T1000 (cell line): ENCODE results near the gene ZNF3.
A peak's percentile ranks its signal among the peaks of the same experiment; 100 is the strongest.

Experiments
- DNase-seq: peaks from one replicate; lab custom pipeline; 2025; ENCODE audit warnings: mixed read lengths; lab: John Stamatoyannopoulos, UW

Gene ZNF3

GRCh38 chr7:100088621-100089457 is 7.3 kb upstream of the ZNF3 start, which contains the start of gene COPS6:
COPS6 (plus strand) TSS chr7:100088969; CDS start chr7:100088991, 22 bp downstream.
- DNase-seq = peak; percentile 42

- DNase-seq = no peak
These were observed 6.6 kb upstream of the ZNF3 start for GRCh38 chr7:100088095-100088620.

DNA sequence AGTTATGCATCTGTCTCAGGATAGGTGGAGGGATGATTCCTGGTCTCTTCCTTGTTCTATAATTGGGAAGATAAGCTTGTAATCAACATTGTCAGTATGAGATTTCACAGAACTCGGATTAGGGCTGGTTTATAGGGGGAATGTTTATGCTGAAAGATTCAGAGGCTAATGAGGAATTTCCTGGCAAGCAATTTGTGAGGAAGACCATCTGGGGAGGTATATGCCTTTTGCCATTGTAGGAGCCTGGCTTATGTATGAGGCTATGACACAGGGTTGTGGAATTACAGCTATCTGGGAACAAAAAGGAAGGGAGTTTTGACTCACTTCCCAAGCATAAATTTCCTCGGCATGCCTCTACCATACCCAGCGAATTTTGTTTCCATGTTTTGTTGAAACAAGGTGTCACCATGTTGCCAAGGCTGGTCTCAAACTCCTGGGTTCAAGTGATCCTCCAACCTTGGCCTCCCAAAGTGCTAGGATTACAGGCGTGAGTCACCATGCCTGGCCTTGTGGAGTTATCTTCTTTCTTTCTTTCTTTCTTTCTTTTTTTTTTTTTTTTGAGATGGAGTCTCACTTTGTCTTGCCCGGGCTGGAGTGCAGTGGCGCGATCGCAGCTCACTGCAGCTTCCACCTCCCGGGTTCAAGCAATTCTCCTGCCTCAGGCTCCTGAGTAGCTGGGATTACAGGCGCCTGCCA is 5.7 kb upstream of the ZNF3 start:
- peak; percentile 8 for DNase-seq

- DNase-seq = no peak
These were observed 4.0 kb upstream of the ZNF3 start for GRCh38 chr7:100085515-100085914.

GRCh38 chr7:100082978-100083377 is 1.5 kb upstream of the ZNF3 start:
- DNase-seq = no peak

DNA sequence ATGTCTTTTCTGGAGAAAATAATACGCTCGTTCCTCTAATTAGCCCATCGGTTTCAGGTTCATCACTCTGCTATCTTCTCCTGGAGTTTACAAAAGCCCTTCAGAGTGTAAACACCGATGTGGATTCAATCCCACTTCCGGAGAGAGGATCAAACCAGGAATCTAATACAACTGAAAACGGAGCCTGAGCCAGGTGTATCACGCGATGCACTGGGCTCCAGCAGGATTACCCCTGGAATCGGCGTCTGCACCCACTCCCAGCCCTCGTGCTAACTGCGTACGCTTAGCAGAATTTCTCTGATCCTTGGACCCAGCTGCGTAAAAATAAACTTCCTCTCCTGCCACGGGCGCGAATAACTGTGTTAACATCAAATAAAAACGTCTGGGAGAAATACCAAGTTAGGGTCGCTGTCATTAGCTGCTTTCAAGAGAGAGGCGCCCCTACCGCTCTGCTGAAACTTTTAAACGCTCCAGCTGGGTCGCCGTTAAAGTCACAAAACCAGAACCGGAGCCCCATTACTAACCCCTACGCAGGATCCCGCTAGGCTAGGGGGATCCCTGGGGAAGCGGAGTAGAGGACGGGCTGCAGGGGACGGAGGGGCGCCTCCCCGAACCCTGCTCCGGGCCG is 502 bp downstream of the ZNF3 start:
- DNase-seq = no peak

DNA sequence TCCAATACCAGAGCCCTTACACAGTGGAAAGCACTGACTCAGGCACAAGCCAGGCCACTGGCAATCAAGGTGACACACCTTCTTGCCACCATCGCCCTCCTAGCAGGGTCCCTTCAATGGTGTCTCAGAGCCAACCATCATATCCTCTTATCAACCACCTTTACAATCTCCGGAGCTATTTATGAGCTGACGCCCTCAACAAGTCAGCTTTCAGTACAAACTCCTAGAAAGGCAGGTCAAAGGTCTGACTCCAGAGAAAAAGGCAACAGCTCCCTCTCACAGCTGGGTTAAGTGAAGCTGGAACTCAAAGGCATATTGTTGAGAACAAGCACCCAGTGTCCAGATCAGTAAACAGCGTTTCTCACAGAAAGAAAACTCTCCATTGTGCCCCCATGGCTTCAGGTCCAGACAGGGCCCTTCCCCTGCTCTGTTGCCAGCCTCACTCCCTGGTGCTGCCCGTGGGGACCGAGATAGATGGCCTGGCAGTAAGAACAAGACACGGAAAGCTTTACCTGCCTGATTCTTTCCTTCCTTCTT is 2.4 kb downstream of the ZNF3 start:
- DNase-seq = no peak

DNA sequence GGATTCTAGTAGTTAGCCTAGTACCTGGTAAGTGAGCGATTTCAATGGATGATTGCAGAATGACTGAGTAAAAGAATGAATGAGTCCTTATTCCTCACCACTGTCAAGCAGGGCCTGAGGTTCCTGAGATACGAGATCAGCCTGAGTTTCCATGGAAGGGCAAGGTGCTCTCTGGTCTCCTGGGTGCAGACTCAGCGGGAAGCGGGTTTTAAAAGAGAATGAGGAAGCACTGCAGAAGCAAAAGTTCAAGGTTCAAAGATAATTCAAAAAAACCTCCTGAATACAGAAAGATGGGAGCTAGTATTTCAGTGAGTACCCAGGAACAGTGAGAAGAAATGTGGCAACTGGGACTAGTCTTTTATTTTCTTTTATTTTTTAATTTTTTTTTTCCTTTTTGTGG is 4.3 kb downstream of the ZNF3 start:
- no peak for DNase-seq

- no peak for DNase-seq
These were observed 6.1 kb downstream of the ZNF3 start for GRCh38 chr7:100075418-100075817.

DNA sequence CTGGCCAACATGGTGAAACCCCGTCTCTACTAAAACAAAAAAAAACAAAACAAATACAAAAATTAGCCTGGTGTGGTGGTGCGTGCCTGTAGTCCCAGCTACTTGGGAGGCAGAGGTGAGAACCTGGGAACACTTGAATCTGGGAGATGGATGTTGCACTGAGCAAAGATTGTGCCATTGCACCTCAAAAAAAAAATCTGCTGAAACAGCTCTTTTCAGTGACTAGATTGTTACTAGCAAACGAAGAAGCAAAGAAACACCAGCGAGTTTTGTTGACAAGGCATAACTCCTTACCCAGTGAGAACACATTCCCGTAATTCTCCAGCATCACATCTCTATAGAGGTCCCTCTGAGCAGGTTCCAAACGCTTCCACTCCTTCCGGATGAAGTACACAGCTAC is 6.7 kb downstream of the ZNF3 start:
- DNase-seq = no peak

DNA sequence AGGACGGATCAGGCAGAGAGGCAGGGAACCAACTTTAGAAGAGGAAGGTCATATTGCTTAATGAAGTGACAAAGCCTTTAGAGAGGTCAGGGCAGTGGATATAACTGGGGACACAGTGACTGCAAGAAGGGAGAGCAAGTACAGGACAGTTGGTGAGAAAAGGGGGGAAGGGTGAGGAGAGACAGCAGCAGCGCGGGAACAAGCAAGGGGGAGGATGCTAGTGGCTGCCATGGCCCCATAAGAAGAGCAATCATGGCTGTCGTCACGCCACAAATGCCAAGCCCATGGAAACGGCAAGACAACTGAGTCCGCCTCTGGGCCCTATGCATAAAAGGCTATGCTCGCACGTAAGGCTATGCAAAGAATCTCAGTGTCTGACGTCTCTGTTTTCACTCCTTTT is 9.1 kb downstream of the ZNF3 start:
- no peak for DNase-seq

- DNase-seq = no peak
These were observed 10.4 kb downstream of the ZNF3 start for GRCh38 chr7:100071018-100071723.

DNA sequence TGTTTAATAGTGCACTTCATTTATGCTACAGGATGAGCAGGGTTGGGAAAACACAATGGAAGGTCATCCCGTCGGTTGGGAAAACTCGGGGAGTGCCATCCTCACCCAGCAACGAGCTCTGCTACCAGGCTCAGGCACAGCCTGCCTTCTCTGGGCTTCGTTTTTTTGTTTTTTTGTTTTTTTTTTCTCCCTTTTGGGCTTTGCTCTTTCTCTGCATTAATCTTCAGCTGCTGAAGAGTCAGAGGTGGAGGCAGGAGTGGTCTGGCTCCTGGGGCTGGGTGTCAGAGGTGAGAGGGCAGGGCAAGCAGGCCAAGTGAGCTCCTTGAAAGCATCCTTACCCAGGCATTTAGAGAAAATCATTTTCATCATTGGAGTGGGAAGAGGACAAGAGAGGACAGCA is 11.5 kb downstream of the ZNF3 start:
- DNase-seq = no peak

- no peak for DNase-seq
These were observed 14.6 kb downstream of the ZNF3 start for GRCh38 chr7:100066953-100067352.

DNA sequence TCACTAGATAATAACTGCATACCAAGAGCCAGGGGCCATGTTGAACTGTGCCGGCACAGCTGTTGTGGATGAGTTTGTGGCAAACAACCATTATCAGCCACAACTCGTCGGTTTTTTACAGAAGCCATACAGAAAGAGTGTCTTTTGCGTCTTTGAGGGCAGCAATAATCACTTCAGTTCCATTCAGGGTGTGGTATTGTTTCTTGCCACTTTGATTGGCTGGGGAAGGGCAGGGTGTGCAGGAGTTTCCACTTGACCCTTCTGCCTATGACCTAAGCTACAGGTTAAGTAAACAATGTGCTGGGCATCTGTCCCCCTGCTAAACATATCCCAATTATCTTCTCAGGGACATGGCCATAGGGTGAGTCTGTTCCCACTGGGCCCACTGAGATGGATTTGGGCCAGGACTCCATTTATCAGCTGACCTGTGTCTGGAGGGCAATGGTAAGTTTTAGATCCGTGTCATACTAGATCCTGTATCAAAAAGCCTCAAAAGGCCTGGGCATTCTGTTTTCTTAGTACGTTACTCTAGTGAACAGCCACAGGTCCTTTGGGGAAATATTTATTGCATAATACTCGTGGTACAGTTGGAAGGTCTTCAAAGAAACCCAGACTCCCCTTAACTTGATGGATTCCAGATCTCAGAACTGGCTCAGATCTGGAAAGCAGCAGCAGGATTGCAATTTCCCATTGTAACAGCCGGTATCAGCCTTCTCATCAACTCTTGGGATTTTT is 15.9 kb downstream of the ZNF3 start:
- DNase-seq = no peak

DNA sequence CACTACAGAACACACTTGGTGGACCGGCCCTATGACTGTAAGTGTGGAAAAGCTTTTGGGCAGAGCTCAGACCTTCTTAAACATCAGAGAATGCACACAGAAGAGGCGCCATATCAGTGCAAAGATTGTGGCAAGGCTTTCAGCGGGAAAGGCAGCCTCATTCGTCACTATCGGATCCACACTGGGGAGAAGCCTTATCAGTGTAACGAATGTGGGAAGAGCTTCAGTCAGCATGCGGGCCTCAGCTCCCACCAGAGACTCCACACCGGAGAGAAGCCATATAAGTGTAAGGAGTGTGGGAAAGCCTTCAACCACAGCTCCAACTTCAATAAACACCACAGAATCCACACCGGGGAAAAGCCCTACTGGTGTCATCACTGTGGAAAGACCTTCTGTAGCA is 17.4 kb downstream of the ZNF3 start:
- DNase-seq = no peak

GRCh38 chr7:100063376-100063775 is 18.1 kb downstream of the ZNF3 start:
- DNase-seq = no peak

- no peak for DNase-seq
These were observed 19.9 kb downstream of the ZNF3 start for GRCh38 chr7:100061518-100062193.

DNA sequence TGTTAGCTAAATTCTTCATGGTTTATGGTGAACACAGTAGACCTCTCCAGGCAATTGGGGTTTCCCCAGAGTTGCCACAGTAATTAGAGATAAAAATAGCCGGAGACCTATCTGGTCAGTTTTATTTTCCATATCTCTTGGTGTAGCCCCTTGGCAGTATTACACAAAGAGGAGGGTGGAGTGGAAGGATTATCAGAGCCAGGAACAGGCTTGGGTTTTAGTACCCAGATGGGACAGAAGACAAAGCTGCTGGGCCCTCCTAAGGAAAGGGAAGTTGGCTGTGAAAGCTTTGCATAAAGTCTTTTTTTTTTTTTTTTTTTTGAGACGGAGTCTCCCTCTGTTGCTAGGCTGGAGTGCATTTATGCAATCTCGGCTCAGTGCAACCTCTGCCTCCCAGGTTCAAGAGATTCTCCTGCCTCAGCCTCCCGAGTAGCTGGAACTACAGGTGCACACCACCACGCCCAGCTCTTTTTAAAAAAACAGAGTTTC is 22.2 kb downstream of the ZNF3 start:
- no peak for DNase-seq

DNA sequence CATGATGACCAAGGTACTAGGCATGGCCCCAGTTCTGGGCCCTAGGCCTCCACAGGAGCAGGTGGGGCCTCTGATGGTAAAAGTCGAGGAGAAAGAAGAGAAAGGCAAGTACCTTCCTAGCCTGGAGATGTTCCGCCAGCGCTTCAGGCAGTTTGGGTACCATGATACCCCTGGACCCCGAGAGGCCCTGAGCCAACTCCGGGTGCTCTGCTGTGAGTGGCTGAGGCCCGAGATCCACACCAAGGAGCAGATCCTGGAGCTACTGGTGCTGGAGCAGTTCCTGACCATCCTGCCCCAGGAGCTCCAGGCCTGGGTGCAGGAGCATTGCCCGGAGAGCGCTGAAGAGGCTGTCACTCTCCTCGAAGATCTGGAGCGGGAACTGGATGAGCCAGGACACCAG is 24.5 kb downstream of the ZNF3 start:
- no peak for DNase-seq
